VCaP (cell line): ENCODE data around the gene PRKCA.

ENCODE experiments used
- H3K27ac ChIP-seq: fragments of 450-650 bp; 2 replicates; pipeline ENCODE4 v1.5.1; 2017
- CTCF ChIP-seq: fragments of 450-650 bp; conservative IDR thresholded peaks from 2 replicates; pipeline ENCODE4 v1.5.1; 2017; ENCODE audit warnings: mild to moderate bottlenecking, moderate library complexity

Gene PRKCA

GRCh38 chr17:66611397-66611796 is 309.0 kb downstream of the PRKCA start:
- H3K27ac ChIP-seq: no peak overlapping the region
- TF ChIP-seq CTCF: no peak

- no peak overlapping the region for H3K27ac ChIP-seq
- TF ChIP-seq CTCF: no peak
Measured at GRCh38 chr17:66612993-66613392, 310.6 kb downstream of the PRKCA start.

- H3K27ac ChIP-seq: no peak overlapping the region
- TF ChIP-seq CTCF: no peak
Measured at GRCh38 chr17:66614469-66614868, 312.1 kb downstream of the PRKCA start.

- no peak for TF ChIP-seq CTCF
- H3K27ac ChIP-seq: no peak overlapping the region
Measured at GRCh38 chr17:66619206-66619605, 316.8 kb downstream of the PRKCA start.

- H3K27ac ChIP-seq: no peak overlapping the region
- TF ChIP-seq CTCF: no peak
Measured at GRCh38 chr17:66620528-66620927, 318.1 kb downstream of the PRKCA start.

GRCh38 chr17:66624630-66625029 is 322.2 kb downstream of the PRKCA start:
- H3K27ac ChIP-seq: 0 out of 2 replicates have a peak overlapping the region, but pooled peaks have one; percentile 7

- H3K27ac ChIP-seq: 0 out of 2 replicates have a peak overlapping the region, but pooled peaks have one; percentile 7
- peak; percentile 86 for TF ChIP-seq CTCF
Measured at GRCh38 chr17:66625311-66625767, 322.9 kb downstream of the PRKCA start.

- no peak overlapping the region for H3K27ac ChIP-seq
- TF ChIP-seq CTCF: no peak
Measured at GRCh38 chr17:66627985-66628384, 325.6 kb downstream of the PRKCA start.
